Heart right ventricle (tissue), 16 donors: ENCODE measurements around the gene EBF3. TPM values are rescaled to one million over a fixed set of nuclear protein-coding genes. Genes with fewer than 3 reads are reported as not detected.
A peak's percentile ranks its signal among the peaks of the same experiment; 100 is the strongest.

Experiments
- ATAC-seq, 8 donors: fragments of 200-7000 bp; cut with Tn5 transposase; one replicate each; pipeline ENCODE4 v1.9.1; 2020; ENCODE audit warnings: mild to moderate bottlenecking in 8 of 8, moderate library complexity in 8 of 8, moderate number of reproducible peaks in 1 of 8
- DNase-seq, 2 donors: peaks; one replicate each; pipeline ENCODE4 v3.0.0-alpha.2; 2020
- H3K27ac ChIP-seq, 10 donors: fragments of 200-600 bp; sonication (generic) in 2 of 10; one replicate each; pipeline versions ENCODE4 v1.5.0 to v1.8.0; 2020 to 2022; ENCODE audit warnings: mild to moderate bottlenecking in 3 of 10
- H3K27me3 ChIP-seq, 7 donors: fragments of 200-600 bp; one replicate each; pipeline ENCODE4 v1.8.0; 2021 to 2022; ENCODE audit warnings: mild to moderate bottlenecking in 2 of 7
- H3K36me3 ChIP-seq, 9 donors: fragments of 200-600 bp; sonication (generic) in 1 of 9; one replicate each; pipeline versions ENCODE4 v1.5.0 to v1.8.0; 2020 to 2022; ENCODE audit warnings: mild to moderate bottlenecking in 2 of 9
- H3K4me1 ChIP-seq, 9 donors: fragments of 200-600 bp; sonication (generic) in 1 of 9; one replicate each; pipeline versions ENCODE4 v1.5.0 to v1.8.0; 2020 to 2022; ENCODE audit warnings: mild to moderate bottlenecking in 4 of 9
- H3K4me3 ChIP-seq, 10 donors: fragments of 200-600 bp; sonication (generic) in 2 of 10; one replicate each; pipeline versions ENCODE4 v1.5.0 to v1.8.0; 2020 to 2022; ENCODE audit warnings: mild to moderate bottlenecking in 7 of 10, moderate library complexity in 2 of 10
- H3K9me3 ChIP-seq, 11 donors: fragments of 200-600 bp in 10 of 11; sonication (generic) in 2 of 11; one replicate each; pipeline versions ENCODE4 v1.5.0 to v1.8.0; 2013 to 2022; ENCODE audit warnings: mild to moderate bottlenecking in 2 of 11, control low read depth in 1 of 11, moderate library complexity in 1 of 11
- WGBS, 2 donors: extraction: QIAGEN DNeasy Blood & Tissue Kit; methylation state at CpG; one replicate each; pipeline ENCODE4 v1.1.7; 2013; ENCODE audit warnings: inconsistent platforms in 1 of 2; 5-methylcytosine and 5-hydroxymethylcytosine counted together
- intact Hi-C, 10 donors: fragments of 100-400 bp; cut with DNase I; formaldehyde crosslinking; loops; one replicate each; pipeline versions ENCODE4 v1.11.1 to v1.14.2; 2022
- polyA plus RNA-seq, 2 donors: library from polyadenylated mRNA; stranded (reverse); fragments of 200-250 nt; gene quantifications; one replicate each; pipeline ENCODE4 v1.2.3, GENCODE V29; 2013
- total RNA-seq, 10 donors: library from RNA; stranded (reverse); fragmentation: NEBNext Ultra II Directional in 3 of 10; extraction: Animal tissue kit (Norgen Biotek cat#: 25700) in 3 of 10; gene quantifications; one replicate each; pipeline versions ENCODE4 v1.2.1 to v1.2.4, GENCODE V29; 2021 to 2023
- TF ChIP-seq, protein P1 (sequence below), 9 donors: fragments of 200-600 bp; sonication (generic) in 2 of 9; IDR thresholded peaks; one replicate each; pipeline versions ENCODE4 v1.5.0 to v1.8.0; 2021 to 2022; ENCODE audit warnings: antibody characterized with exemption in 9 of 9, mild to moderate bottlenecking in 5 of 9, moderate library complexity in 1 of 9
- donor health status: Arrhythmogenic right ventricular cardiomyopathy.
- donor health status: ischemic (EF 13 %, LVEDD 7.1; RV severe dilation, severe dysfunction).
- donor health status: healthy with polysubstance abuse.
- donor health status: DM: no; HTN: yes; CAD: no.
- donor health status: DM: no; HTN: no; CAD: no.
- donor health status: ischemic (EF 25% LVEDD 6.9; RV normal size, moderate dysfunction).
- donor health status: ischemic (EF 25% LVEDD 5.7; RV mildly dilated, moderate dysfunction).
- donor health status: healthy.
- donor health status: DM: yes; HTN: yes; CAD: no.
- donor health status: Ischemic cardiomyopathy.
- donor health status: ischemic (EF 35%, LVEDD 5.7; RV mildly dilated, moderate dysfunction).
- donor health status: nonischemic (EF 11% LVEDD 7.7; RV severe dilation, severe dysfunction).
- donor health status: DM: yes; HTN: yes; CAD: no.
- donor health status: PGD.
- donor health status: ischemic (EF 29% LVEDD 5.4; RV normal size, mild dysfunction).
- donor health status: nonischemic (EF 23%, LVEDD 6.1; RV moderate dilation, normal function).

Gene EBF3
- total and polyA plus RNA-seq, 12 donors = 3.9 to 12.2 (median 5.6) TPM

DNA sequence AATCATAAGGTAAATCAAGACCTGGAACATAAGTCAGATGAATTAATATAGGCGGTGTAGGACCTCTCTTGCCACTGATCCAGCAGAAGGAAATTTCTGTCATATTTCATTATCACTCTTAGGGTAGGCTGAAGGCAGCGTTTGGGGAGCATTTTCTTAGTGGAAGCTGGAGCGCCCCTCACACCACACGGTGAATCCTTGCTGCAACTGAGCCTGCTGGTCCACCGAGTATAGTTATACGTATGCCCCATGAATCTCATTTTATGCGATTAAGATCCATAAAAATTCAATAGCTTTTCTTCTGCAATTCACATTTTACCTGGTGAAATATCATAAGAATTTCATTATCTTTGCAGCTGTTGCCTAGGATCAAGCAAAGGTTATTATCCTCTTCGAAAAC is 19.6 kb downstream of the EBF3 start:
- intact Hi-C loops = loop anchor here in 5 of 10 donors (5.0 to 10.0 kb wide), 3 partner anchors 50 to 60 kb away; no protein-coding TSS in a partner anchor
- ATAC-seq = no peak

DNA sequence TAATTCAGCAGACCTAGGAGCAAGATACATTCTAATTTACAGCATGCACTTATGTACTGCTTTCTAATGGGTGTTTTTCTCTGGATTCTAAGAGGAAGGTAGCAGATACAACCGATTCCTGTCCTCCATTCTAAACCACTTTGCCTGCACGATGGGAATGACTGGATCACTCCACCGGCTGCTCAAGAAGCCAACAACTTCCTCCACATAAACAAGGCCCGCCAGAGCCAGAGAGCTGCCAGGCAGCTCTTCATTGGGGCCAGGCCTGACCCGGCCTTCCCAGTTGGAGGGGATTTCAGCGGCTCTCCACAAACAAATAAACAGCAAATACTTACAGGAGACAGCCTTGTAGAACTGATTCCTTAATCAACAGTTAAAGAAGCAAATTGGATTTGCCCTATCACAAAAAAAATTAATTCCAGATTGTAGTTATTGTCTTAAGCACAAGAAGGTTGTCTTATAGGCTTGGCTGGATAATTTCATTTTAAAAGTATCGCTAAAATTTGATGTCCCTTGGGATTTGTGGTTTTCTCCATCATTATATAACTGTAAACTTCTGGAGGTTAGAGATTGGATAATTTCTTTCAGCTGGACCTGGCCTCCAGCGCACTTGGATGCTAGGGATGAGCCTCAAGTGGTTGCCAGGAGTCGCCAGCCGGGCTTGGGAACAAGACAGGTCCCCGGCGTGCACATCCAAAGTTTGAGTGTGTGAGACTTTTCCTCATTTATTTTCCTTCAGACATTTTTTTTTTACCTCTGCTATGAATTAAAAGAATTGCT is 20.9 kb downstream of the EBF3 start:
- no peaks in the 10 kb centered on the region for H3K36me3 ChIP-seq
- DNase-seq (no peak), ATAC-seq (no peak)
- no peak overlapping the region for H3K4me3 ChIP-seq
- H3K9me3 ChIP-seq = no peaks in the 10 kb centered on the region
- H3K27ac ChIP-seq = peak overlapping the region in 7 of 10 donors; percentile 1 to 71 (median 55)
- 58 to 62% methylated on average over 12 of the region's 12 CpGs for WGBS, 2 donors
- no peaks in the 10 kb centered on the region for H3K27me3 ChIP-seq
- TF ChIP-seq, protein P1, sequence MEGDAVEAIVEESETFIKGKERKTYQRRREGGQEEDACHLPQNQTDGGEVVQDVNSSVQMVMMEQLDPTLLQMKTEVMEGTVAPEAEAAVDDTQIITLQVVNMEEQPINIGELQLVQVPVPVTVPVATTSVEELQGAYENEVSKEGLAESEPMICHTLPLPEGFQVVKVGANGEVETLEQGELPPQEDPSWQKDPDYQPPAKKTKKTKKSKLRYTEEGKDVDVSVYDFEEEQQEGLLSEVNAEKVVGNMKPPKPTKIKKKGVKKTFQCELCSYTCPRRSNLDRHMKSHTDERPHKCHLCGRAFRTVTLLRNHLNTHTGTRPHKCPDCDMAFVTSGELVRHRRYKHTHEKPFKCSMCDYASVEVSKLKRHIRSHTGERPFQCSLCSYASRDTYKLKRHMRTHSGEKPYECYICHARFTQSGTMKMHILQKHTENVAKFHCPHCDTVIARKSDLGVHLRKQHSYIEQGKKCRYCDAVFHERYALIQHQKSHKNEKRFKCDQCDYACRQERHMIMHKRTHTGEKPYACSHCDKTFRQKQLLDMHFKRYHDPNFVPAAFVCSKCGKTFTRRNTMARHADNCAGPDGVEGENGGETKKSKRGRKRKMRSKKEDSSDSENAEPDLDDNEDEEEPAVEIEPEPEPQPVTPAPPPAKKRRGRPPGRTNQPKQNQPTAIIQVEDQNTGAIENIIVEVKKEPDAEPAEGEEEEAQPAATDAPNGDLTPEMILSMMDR (IDR thresholded peaks at IDR 0.05) = no peak
- intact Hi-C loops = loop anchor here in 5 of 10 donors (5.0 to 10.0 kb wide), 3 partner anchors 48 to 58 kb away; no protein-coding TSS in a partner anchor
- peaks cover 9 to 96% (median 62%) of the 10 kb centered on the region in 9 donors for H3K4me1 ChIP-seq

More for the DNA sequence above, 19.6 kb downstream of the EBF3 start:
- Histone ChIP-seq H3K4me1 (peaks cover 18 to 96% (median 63%) of the 10 kb centered on the region in 9 donors), H3K9me3 (no peaks in the 10 kb centered on the region), H3K27ac (peak overlapping the region in 5 of 10 donors; percentile 12 to 71 (median 44)), H3K4me3 (no peak overlapping the region), H3K36me3 (no peaks in the 10 kb centered on the region), H3K27me3 (peaks cover 0 to 3% (median 0%) of the 10 kb centered on the region in 7 donors)
- no peak for DNase-seq
- TF ChIP-seq, protein P1 (IDR thresholded peaks at IDR 0.05) = no peak
- 85 to 86% methylated on average over 8 of the region's 8 CpGs for WGBS, 2 donors

DNA sequence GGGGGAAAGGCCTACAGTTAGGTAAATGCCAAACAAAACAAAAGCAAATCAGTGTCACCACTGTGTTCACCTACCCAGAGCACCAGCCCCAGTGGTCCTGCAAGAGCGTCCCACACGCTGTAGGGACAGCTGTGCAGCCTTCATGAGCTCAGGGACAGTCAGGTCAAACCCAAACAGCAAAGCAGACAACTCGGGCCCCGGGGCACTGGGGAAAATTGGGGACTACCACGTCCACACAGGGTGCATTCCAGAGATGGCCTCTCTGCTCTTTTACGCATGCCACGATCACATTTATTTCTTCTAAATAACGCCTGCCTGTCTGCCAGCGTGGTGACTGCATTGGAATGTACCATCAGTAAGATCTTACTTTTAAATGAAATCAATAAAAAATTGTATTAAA is 21.7 kb downstream of the EBF3 start:
- Histone ChIP-seq H3K27me3 (no peaks in the 10 kb centered on the region), H3K36me3 (no peaks in the 10 kb centered on the region), H3K27ac (peak overlapping the region in 1 of 10 donors; percentile 71), H3K4me3 (no peak overlapping the region), H3K4me1 (peaks cover 9 to 96% (median 59%) of the 10 kb centered on the region in 9 donors), H3K9me3 (no peaks in the 10 kb centered on the region)
- TF ChIP-seq, protein P1 (IDR thresholded peaks at IDR 0.05) = no peak
- DNase-seq (no peak), ATAC-seq (no peak)
- WGBS, 2 donors = 87 to 90% methylated on average over 9 of the region's 9 CpGs
- intact Hi-C loops = loop anchor here in 5 of 10 donors (5.0 to 10.0 kb wide), 3 partner anchors 48 to 58 kb away; no protein-coding TSS in a partner anchor

DNA sequence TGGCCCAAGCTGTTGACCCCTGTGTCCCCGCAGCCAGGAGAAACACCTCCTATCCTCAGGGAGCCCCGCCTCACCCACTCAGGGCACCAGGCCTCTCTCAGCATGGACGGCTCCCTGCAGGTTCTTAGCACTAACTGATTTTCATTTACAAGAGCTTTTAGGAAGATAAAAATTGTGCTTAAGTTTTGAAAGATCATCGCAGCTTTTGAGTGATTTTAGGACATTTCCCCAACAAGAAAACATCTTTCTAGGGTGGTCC is 22.1 kb downstream of the EBF3 start:
- TF ChIP-seq, protein P1 (IDR thresholded peaks at IDR 0.05) = no peak
- Histone ChIP-seq H3K27ac (peak overlapping the region in 1 of 10 donors; percentile 48), H3K9me3 (no peaks in the 10 kb centered on the region), H3K4me1 (peaks cover 7 to 96% (median 56%) of the 10 kb centered on the region in 9 donors), H3K4me3 (no peak overlapping the region), H3K27me3 (no peaks in the 10 kb centered on the region), H3K36me3 (no peaks in the 10 kb centered on the region)
- DNase-seq = no peak
- no peak for ATAC-seq
- WGBS, 2 donors = 93 to 94% methylated on average over 4 of the region's 4 CpGs
- intact Hi-C loops = loop anchor here in 5 of 10 donors (5.0 to 10.0 kb wide), 3 partner anchors 47 to 57 kb away; no protein-coding TSS in a partner anchor
